Omental fat pad (tissue), 4 donors: Measurements from ENCODE around the gene SPRED3. TPM values are rescaled to one million over a fixed set of nuclear protein-coding genes. Genes with fewer than 3 reads are reported as not detected.

Experiments
- ATAC-seq: fragments of 150-250 bp; one replicate; pipeline ENCODE4 v1.9.1; 2016; ENCODE audit warnings: mild to moderate bottlenecking, moderate library complexity; ENCODE audit not compliant: low FRiP score
- DNase-seq: peaks from one replicate; pipeline ENCODE4 v3.0.0-alpha.2; 2019; ENCODE audit warnings: low spot score
- total RNA-seq, 4 donors: library from RNA; depleted of rRNA; stranded (reverse); fragments of >200 nt; gene quantifications; one replicate each; pipeline ENCODE4 v1.1.0, GENCODE V29; 2016
- TF ChIP-seq, protein P1 (sequence below), 3 donors: fragments of 450-650 bp; IDR thresholded peaks; one replicate each; pipeline ENCODE4 v1.5.1; 2016 to 2017; ENCODE audit warnings: antibody characterized with exemption in 3 of 3, mild to moderate bottlenecking in 3 of 3, moderate library complexity in 2 of 3

The SPRED3 gene
- total RNA-seq, 4 donors from 2014 or later, result 0.44 to 0.93 (median 0.84) TPM; not detected in 1

GRCh38 chr19:38355728-38356725 is 32.5 kb upstream of the SPRED3 start:
- TF ChIP-seq, protein P1, sequence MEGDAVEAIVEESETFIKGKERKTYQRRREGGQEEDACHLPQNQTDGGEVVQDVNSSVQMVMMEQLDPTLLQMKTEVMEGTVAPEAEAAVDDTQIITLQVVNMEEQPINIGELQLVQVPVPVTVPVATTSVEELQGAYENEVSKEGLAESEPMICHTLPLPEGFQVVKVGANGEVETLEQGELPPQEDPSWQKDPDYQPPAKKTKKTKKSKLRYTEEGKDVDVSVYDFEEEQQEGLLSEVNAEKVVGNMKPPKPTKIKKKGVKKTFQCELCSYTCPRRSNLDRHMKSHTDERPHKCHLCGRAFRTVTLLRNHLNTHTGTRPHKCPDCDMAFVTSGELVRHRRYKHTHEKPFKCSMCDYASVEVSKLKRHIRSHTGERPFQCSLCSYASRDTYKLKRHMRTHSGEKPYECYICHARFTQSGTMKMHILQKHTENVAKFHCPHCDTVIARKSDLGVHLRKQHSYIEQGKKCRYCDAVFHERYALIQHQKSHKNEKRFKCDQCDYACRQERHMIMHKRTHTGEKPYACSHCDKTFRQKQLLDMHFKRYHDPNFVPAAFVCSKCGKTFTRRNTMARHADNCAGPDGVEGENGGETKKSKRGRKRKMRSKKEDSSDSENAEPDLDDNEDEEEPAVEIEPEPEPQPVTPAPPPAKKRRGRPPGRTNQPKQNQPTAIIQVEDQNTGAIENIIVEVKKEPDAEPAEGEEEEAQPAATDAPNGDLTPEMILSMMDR (IDR thresholded peaks at IDR 0.05), result no peak
- ATAC-seq (no peak), DNase-seq (no peak)

- TF ChIP-seq, protein P1 (IDR thresholded peaks at IDR 0.05), result no peak
- no peak for ATAC-seq
- no peak for DNase-seq
Measured at GRCh38 chr19:38358071-38358470, 30.4 kb upstream of the SPRED3 start.

GRCh38 chr19:38359242-38360021 is 29.1 kb upstream of the SPRED3 start:
- TF ChIP-seq, protein P1 (IDR thresholded peaks at IDR 0.05), result no peak
- ATAC-seq, result no peak
- no peak for DNase-seq

GRCh38 chr19:38360351-38360750 is 28.1 kb upstream of the SPRED3 start:
- TF ChIP-seq, protein P1 (IDR thresholded peaks at IDR 0.05), result no peak
- ATAC-seq, result no peak
- DNase-seq, result no peak

- no peak for DNase-seq
- TF ChIP-seq, protein P1 (IDR thresholded peaks at IDR 0.05), result no peak
- no peak for ATAC-seq
Measured at GRCh38 chr19:38360839-38361631, 27.5 kb upstream of the SPRED3 start.

DNA sequence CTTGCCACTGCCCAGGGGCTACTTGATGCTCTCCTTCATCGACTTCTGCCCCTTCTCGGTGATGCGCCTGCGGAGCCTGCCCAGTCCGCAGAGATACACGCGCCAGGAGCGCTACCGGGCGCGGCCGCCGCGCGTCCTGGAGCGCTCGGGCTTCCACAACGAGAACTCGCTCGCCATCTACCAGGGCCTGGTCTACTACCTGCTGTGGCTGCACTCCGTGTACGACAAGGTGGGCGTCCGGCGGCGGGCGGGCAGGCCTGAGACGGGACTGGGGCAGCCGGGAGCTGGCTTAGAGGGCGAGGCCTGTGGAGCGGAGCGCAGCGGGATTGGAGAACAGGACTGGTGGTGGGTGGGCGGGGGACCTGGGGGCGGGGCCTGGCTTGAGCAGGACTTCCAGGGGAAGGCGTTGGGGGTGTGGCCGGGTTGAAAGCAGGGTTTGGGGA is 26.8 kb upstream of the SPRED3 start:
- DNase-seq, result no peak
- ATAC-seq, result peak; percentile 93

More for the DNA sequence above, 26.8 kb upstream of the SPRED3 start:
- TF ChIP-seq, protein P1 (IDR thresholded peaks at IDR 0.05), result no peak
